Activated CD8-positive, alpha-beta memory T cell treated with anti-CD3 and anti-CD28 coated beads, Interleukin-2, amount 50 U/mL, for 1 hour (primary cell): ENCODE data around the gene GPRASP3.
"Not testable (repeated sequence)": the region's sequence is repeated elsewhere in the genome, so short reads cannot be mapped to it uniquely, and the experiment has no call there.

Experiments
- DNase-seq: peaks from one replicate; pipeline ENCODE4 v3.0.0-alpha.2; 2020; ENCODE audit errors: extremely low read depth

Gene GPRASP3, protein sequence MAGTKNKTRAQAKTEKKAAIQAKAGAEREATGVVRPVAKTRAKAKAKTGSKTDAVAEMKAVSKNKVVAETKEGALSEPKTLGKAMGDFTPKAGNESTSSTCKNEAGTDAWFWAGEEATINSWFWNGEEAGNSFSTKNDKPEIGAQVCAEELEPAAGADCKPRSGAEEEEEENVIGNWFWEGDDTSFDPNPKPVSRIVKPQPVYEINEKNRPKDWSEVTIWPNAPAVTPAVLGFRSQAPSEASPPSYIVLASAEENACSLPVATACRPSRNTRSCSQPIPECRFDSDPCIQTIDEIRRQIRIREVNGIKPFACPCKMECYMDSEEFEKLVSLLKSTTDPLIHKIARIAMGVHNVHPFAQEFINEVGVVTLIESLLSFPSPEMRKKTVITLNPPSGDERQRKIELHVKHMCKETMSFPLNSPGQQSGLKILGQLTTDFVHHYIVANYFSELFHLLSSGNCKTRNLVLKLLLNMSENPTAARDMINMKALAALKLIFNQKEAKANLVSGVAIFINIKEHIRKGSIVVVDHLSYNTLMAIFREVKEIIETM

DNA sequence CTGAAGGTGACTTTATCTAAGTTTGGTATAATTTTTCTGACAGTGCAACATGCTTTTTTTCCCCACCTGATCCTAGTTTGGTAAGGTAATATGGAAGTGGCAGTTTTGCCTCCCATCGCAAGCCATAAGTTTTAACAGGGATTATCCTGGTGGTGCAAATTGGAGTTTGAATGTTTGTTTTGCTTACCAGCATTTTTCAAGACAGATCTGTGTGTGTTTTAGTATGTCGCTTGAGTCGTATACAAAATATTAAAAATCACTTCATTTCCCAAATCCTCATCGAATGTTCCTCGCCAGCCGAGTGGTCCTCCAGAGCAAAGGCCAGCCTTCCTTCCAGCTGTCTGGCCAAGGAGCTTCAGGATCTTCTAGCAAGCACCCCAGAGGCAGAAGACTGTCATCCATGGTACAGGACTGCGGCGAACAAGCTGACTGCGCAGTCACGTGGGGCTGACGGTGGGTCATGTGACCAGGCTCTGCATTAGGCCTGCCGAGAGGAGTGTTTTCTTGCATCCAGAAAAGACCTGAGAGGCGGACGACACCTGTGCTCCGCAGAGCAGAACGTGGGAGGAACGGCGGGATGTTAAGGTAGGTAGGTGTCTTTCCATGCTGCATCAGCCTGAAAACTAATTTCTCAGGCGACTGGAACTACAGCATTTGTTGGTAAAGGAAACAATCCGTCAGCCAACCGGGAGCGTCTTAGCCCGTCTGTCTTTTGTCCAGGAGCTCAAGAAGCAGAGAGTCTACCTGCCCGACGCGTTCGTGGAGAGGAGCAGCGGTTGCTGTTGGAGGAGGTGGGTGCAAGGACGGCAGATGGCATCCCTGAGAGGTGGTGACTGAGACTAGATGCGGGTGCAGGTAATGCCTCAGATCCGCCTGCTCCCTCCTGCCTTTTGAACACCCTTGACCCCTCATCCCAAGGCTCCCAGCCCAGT lies at the start of gene GPRASP3:
GPRASP3 (plus strand) TSS at position 507 of the 932 bp plus-strand sequence. CDS start 28,253 bp downstream, outside the sequence.
- peak; percentile 20 for DNase-seq

DNA sequence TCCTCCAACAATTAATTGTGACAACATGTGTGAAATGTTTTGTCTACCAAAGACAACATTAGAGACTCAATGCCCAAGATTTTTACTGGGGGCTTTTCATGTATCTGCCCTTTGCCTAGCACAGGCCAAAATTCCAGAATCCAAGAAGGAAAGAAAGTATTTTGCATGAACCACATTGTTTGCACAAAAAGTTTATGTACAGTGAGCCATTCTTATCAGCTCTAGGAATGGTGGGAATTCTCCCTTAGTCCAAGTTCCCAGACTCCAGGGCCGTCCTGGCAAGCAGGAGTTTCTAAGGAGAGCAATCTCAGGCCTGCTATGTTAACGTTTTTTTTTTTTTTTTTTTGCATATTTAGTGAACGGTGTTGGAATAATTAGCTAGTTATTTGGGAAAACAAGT lies 47.7 kb upstream of the GPRASP3 start:
- DNase-seq = no peak

DNA sequence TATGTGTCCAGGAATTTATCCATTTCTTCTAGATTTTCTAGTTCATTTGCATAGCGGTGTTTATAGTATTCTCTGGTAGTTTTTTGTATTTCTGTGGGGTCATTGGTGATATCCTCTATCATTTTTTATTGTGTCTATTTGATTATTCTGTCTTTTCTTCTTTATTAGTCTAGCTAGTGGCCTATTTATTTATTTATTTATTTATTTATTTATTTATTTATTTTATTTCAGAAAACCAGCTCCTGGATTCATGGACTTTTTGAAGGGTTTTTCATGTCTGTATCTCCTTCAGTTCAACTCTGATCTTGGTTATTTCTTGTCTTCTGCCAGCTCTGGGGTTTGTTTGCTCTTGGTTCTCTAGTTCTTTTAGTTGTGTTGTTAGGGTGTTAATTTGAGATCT lies 43.1 kb upstream of the GPRASP3 start:
- not testable (repeated sequence) for DNase-seq

DNA sequence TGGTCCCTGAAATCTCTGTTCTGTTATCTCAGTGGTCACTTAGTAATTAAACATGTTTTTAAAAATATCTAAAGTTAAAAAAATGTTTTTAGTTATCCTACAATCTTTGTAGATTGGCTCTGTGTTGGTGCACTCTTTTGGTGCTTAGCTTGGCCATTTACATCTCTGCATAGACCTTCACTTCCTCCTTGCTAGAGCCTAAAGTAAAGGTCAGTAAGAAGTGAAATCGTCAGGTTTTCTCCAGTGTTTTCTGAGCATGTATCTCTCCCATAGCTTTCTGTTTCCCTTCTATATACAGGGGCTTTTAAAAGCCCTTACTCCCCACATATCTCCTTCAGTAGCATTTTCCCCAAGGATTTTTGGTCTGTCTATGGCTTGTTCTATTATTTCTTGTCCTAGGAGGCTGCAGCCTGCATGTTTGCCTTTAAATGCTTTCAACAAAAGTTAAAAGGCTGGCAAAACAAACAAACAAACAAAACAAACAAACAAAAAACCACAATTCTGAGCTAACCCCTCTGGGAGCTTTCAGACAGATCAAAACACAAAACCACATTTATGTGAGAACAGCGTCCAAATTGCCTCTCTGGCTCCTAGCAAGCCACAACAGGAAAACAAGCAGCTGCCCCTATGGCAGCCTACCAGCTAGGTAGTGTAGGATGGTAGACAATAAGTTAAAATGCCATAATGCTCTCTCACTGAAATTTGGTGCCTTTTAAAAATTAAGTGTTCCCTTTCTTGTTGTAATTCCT lies 35.6 kb upstream of the GPRASP3 start:
- DNase-seq = no peak

DNA sequence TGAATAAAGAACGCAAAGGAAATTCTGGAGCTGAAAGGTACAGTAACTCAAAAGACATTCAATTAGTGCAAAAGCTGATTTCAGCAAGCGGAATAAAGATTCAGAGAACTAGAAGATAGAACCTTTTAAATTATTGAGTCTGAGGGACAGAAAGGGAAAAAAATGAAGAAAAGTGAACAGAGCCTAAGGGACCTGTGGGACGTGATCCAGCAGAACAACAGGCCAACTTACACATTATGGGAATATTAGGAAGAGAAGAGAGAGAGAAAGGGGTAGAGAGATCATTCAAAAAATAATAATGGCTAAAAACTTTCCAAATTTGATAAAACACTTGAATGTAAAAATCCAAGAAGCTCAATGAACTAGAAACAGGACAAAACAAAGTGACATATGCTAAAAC lies 25.8 kb upstream of the GPRASP3 start:
- DNase-seq = no peak

DNA sequence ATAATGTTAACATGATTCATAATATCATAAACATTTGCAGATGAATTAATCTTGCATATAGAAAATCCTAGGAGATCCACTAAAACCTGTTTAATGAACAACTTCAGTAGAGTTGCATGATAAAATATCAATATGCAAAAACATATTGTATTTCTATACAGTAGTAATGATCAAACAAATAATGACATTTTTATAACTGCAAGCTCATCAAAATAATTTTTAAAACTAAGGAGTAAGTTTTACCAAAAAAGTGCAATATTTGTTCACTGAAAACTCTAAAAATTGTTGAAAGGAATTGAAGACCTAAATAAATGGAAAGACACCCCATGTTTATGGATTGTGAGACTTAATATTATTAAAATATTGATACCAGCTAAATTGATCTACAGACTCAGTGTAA lies 24.2 kb upstream of the GPRASP3 start:
- DNase-seq = no peak

DNA sequence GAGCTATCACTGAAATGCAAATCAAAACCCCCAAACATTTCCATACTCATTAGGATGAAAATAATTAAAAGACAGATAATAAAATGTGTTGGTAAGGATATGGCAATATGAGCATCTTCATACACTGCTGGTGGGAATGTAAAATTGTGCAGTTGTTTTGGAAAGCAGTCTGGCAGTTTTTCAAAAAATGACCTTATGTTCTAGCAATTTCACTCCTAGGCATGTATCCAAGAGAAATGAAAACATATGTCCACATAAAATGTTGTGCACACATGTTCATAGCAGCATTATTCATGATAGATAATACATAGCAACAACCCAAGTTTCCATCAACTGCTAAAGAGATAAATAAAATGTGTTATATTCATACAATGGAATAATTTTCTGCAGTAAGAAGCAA lies 23.0 kb upstream of the GPRASP3 start:
- no peak for DNase-seq

DNA sequence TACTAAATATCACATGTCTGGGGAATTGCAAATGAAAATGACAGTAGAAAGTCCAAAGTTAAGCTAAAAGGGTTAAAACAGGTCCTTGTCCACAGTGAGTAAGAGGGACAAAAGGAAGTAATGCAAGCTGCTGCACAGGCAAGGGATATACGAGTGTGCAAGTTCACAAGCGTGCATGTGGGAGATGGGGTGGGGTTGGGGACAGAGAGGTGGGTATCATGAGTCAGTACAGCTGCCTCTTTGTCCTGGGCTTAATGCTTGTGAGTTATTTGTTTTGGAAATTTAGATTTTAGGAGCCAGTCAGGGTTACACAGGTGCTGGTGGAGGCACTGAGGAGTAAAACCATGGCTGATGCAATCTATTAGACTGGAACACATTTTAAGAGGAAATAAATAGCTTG lies 11.6 kb upstream of the GPRASP3 start:
- no peak for DNase-seq

DNA sequence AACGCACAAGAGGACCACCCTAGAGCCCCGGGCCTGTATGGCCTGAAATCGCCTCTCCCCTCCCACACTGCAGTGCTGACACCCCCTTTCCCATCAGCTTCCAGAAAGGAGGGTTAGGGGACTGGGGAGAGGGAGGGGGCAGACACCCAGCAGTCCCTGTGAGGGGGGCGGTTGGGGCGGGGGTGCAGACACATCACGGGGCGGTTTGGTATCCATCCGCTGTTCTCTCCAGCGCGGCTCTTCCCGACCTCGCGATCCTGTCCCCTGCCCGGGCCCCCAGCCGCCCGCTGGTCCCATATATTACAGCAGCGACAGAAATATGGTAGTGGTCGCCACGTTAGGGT lies 8.7 kb upstream of the GPRASP3 start:
- no peak for DNase-seq

DNA sequence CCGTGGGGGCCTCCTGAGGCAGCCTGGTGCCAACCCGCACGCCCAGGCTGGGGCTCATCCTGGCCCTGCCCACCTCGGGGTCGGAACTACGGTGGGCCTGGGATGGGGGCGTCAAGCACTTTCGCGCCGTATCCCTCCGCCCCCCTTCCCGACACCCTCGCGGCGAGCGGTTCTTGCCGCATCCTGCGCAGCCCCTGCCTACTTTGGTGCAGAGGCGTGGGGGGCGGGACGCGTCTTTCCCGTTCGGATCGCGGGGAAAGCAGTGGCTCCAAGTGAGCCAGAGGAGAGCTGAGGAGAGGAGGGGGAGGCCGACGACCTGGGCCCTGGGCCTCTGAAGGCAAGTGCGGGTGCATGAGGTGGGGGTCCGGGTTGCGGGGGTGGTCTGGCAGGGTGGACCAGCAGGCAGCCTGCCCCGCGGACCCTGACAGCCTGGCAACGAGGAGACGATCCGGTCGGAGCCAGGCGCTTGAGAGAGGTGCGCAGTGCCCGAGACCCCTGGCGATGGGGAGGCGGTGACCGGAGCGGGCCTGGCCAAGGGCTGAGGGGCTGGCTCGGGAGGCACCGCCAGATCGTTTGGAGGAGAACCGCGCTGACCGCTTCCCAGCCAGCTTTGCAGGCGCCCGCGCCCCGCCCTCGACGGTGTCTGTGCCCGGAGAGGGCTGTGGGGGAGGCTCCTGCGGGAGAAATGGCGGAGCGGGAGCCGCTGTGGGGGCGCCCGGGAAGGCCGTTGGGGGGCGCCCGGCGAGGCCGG lies 8.2 kb upstream of the GPRASP3 start, which contains the start of gene GPRASP2:
GPRASP2 (plus strand) TSS at position 233 of the 751 bp plus-strand sequence. CDS start 2,422 bp downstream, outside the sequence.
- no peak for DNase-seq

DNA sequence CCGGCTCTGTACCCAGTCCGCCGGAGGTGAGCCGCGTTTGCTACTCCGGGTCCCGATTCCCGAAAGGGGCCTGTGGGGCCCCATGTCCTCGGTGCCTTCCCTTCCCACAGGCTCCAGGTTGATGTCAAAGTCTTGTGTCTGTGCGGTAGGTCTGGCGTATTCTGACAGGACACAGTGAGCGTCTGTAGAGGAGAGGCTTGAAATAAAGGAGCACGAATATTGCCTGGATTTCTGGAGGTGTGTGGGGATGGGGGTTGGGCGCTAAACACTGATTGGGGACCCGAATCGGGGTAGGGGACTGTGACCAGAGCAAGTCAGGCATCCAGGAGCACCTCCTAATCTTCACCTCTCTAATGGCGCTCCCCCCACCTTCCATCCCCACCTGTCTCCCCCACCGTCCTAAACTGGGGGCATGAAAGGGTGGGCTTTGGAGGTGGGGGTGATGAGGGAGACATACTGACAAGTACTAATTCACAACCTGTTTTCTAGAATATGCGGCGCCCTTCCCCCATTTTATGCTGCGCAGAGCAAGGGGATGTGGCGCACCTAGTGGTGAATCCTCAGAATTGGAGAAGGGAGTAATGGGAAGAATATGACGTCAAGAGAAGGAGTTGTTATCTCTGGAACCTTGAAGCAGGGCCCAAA lies 7.4 kb upstream of the GPRASP3 start:
- no peak for DNase-seq

DNA sequence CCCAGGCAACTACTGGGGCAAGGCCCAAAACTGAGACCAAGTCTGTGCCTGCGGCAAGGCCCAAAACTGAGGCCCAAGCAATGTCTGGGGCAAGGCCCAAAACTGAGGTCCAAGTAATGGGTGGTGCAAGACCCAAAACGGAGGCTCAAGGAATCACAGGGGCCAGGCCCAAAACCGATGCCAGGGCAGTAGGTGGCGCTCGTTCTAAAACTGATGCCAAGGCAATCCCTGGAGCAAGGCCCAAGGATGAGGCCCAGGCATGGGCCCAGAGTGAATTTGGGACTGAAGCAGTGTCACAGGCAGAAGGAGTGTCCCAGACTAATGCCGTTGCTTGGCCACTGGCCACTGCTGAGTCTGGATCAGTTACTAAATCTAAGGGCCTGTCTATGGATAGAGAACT lies 5.5 kb upstream of the GPRASP3 start:
- no peak for DNase-seq

DNA sequence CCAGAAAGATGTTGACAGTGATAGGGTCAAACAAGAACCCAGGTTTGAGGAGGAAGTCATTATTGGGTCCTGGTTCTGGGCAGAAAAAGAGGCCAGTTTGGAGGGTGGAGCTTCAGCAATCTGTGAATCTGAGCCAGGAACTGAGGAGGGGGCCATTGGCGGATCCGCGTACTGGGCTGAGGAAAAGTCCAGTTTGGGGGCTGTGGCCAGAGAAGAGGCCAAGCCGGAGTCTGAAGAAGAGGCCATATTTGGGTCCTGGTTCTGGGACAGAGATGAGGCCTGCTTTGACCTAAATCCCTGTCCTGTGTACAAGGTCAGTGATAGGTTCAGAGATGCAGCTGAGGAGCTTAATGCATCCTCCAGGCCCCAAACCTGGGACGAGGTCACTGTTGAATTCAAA lies 4.6 kb upstream of the GPRASP3 start:
- no peak for DNase-seq

DNA sequence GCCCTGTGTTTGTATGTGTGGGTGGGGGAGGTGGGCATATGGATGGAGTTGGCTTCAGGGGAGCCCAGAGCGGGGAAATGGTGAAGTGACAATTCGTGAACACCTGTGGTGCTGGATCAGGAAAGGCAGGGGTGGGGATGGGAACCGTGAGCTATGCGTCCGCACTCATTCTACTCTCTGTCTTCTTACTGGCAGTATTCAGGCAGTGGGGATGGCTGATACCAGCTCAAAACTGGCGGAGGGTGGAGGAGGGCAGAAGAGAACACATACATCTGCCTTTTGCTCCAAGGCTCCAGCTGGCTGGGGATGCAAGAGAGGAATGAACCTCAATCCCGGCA lies 595 bp downstream of the GPRASP3 start:
- DNase-seq = not testable (repeated sequence)

DNA sequence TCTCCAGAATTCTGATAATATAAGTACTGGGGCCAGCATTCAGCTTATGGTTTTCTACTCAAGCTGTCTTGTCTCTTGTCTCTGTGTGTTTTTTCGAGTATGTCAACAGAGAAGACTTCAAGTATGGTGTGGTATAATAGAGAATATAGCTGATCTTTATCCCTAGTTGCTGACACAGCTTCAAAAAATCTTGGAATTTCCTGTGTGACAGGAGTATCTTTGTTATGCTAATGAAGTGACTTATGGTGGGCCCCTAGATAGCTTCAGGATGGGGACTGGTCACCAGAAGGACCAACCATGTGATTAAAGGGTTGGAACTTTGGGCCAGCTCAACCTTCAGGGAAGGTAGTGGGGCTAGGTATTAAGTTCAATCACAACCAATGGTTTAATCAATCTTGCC lies 2.9 kb downstream of the GPRASP3 start:
- DNase-seq = no peak

DNA sequence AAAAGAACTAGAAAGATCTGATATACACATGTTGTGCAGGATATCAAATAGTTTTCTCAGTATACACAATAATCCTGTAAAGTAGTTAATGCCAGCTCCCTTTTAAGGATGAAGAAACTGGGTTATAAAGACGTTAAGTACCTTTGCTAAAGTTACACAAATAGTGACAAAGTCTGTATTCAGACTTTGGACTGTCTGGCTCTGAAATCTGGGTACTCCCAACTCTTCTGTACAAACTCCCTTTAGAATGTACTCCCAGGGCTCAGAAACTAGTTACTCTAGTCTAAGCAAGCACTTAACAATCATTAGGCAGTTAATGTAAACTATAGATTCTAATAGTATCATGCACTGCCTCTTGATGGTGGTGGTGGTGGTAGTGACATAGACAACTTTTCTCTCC lies 7.2 kb downstream of the GPRASP3 start:
- no peak for DNase-seq

DNA sequence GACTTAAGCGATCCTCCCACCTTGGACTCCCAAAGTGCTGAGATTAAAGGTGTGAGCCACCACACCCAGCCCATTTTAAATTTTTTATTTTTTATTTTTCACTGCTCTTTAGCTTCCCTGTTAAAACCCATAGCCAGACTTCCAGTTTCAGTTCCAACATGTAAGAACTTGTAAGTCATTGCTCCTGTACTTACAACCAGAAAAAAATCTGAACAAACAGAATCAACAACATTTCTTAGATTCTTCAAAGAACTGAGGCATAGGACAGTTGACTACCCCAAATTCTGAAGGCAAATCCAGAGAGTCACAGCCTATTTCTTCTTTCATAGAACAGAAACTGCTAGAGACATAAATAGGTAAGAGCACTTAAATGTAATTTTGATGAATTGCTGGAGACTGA lies 8.1 kb downstream of the GPRASP3 start:
- no peak for DNase-seq

DNA sequence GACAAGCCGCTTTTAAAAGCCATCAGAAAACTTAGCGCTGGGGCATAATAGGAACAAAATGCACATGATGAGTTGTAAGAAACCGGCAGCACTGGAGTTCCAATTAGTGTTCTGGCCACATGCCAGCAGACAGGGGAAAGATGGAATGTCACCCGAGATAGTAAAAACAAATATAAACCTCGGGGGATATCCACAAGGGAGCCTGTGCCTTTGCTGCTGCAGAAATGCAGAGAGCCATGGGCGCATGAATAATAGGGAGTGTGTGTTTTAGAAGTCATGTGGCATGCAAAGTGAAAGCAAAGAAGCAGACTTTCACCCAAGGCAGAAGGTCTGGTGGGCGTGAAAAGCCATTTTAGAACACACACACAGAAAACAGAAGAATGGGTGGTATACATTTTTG lies 19.1 kb downstream of the GPRASP3 start:
- no peak for DNase-seq

DNA sequence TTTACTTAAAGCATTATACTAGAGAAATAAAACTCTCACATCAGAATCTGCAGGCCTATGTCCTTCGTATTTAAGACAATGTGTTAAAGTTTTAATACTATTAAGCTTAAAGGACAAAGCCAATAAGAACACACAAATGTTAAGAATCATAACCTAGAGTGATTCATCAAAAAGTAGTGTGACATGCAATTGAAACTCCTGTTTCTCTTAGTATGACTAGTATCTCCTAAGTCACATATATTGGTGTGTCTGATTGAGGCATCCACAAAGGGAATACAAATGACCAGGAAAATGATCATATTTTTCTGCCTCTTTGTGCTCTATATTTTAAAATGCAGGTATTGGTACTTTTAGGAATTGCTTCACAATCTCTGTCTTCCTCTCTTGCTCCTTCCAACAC lies 23.8 kb downstream of the GPRASP3 start:
- DNase-seq = no peak

DNA sequence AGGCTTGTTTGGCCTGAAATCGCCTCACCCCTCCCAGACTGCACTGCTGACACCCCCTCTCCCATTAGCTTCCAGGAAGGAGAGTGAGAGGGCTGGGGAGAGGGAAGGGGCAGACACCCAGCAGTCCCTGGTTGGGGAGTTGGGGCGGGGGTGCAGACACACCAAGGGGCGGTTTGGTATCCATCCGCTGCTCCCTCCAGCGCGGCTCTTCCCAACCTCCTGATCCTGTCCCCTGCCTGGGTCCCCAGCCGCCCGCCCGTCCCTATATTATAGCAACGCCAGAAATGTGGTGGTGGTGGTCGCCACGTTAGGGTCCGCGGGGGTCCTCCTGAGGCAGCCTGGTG lies 24.9 kb downstream of the GPRASP3 start:
- DNase-seq = no peak
